Measurements from ENCODE around the gene GCNT1. TPM values are rescaled to one million over a fixed set of nuclear protein-coding genes. Genes with fewer than 3 reads are reported as not detected.

The GCNT1 gene
- total RNA-seq, 1 experiment from 2014 or later: 15.3 TPM

GRCh38 chr9:76500061-76500460, 41.1 kb downstream of the GCNT1 start:
- Histone ChIP-seq H3K9me2 (ENCODE audit: insufficient read depth) (no peaks in the 10 kb centered on the region), H3K79me2 (ENCODE audit: low read depth) (no peaks in the 10 kb centered on the region), H3K27ac (no peak overlapping the region), H3K27me3 (ENCODE audit: insufficient read depth, low read depth) (no peaks in the 10 kb centered on the region), H3F3A (ENCODE audit: insufficient read depth, low read depth) (no peaks in the 10 kb centered on the region), H4K20me1 (ENCODE audit: insufficient read depth) (no peaks in the 10 kb centered on the region), H3K9me3 (ENCODE audit: insufficient read depth, low read depth) (no peaks in the 10 kb centered on the region), H3K4me1 (replicated peaks; ENCODE audit: insufficient read depth) (no peaks in the 10 kb centered on the region), H3K36me3 (ENCODE audit: low read depth) (0 out of 2 replicates have a peak, but pooled peaks cover 2% of the 10 kb centered on the region), H2AFZ (no peak overlapping the region), H3K4me2 (no peak overlapping the region), H3K4me3 (no peak overlapping the region)
- intact Hi-C loops (cut with micrococcal nuclease; ENCODE audit: unreplicated experiment): no loop called here
- DNase-seq: no peak
- ChIA-PET CTCF (no interaction called here), POLR2A (ENCODE audit: unreplicated experiment) (interaction anchor here (0.6 kb wide), 1 partner anchor 1514 kb away, joined by 6 read pairs; no protein-coding TSS in a partner anchor)
- no peak for TF ChIP-seq EZH2 (IDR thresholded peaks at IDR 0.05; ENCODE audit: low read depth)
- no peak for TF ChIP-seq CTCF (conservative IDR thresholded peaks at IDR 0.05)
- BruUV-seq (replicated peaks): no TSS peak

DNA sequence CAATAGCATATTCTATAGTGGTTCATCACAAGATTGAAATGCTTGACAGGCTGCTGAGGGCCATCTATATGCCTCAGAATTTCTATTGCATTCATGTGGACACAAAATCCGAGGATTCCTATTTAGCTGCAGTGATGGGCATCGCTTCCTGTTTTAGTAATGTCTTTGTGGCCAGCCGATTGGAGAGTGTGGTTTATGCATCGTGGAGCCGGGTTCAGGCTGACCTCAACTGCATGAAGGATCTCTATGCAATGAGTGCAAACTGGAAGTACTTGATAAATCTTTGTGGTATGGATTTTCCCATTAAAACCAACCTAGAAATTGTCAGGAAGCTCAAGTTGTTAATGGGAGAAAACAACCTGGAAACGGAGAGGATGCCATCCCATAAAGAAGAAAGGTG, 43.8 kb downstream of the GCNT1 start:
- ChIA-PET POLR2A (ENCODE audit: unreplicated experiment) (no interaction called here), CTCF (no interaction called here)
- H3K36me3 ChIP-seq (ENCODE audit: low read depth): 0 out of 2 replicates have a peak, but pooled peaks cover 2% of the 10 kb centered on the region
- DNase-seq: no peak
- TF ChIP-seq CTCF (conservative IDR thresholded peaks at IDR 0.05) (no peak), EZH2 (IDR thresholded peaks at IDR 0.05; ENCODE audit: low read depth) (no peak)
- intact Hi-C loops (cut with micrococcal nuclease; ENCODE audit: unreplicated experiment): no loop called here
- no peaks in the 10 kb centered on the region for H3K9me2 ChIP-seq (ENCODE audit: insufficient read depth)
- H3K79me2 ChIP-seq (ENCODE audit: low read depth): no peaks in the 10 kb centered on the region
- no TSS peak for BruUV-seq (replicated peaks)
- no peak overlapping the region for H2AFZ ChIP-seq
- H3K4me1 ChIP-seq (replicated peaks; ENCODE audit: insufficient read depth): no peaks in the 10 kb centered on the region
- H3K27ac ChIP-seq: no peak overlapping the region
- H3K4me3 ChIP-seq: no peak overlapping the region
- H3F3A ChIP-seq (ENCODE audit: insufficient read depth, low read depth): no peaks in the 10 kb centered on the region
- no peaks in the 10 kb centered on the region for H4K20me1 ChIP-seq (ENCODE audit: insufficient read depth)
- no peak overlapping the region for H3K4me2 ChIP-seq
- no peaks in the 10 kb centered on the region for H3K27me3 ChIP-seq (ENCODE audit: insufficient read depth, low read depth)
- no peaks in the 10 kb centered on the region for H3K9me3 ChIP-seq (ENCODE audit: insufficient read depth, low read depth)

DNA sequence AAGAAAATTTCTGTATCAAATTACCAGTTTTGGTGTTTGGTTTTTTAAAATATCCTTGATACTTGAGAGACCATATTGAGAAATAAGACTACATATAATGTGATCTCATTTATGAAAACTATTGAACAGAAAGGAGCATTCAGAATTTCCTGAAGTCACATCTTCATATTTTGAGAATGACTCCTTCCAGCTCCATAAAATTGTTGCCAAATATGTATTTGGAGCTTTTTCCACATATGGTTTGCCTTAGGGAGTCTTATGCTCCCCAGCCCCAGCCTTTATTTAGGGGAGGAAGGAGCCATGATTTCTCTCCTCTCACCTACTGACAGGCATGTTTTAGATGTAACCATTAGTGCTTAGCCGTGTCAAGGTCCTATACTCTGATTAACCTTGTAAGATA, 51.1 kb downstream of the GCNT1 start:
- intact Hi-C loops (cut with micrococcal nuclease; ENCODE audit: unreplicated experiment): no loop called here
- Histone ChIP-seq H3K4me3 (no peak overlapping the region), H3K4me1 (replicated peaks; ENCODE audit: insufficient read depth) (0 out of 2 replicates have a peak, but pooled peaks cover 3% of the 10 kb centered on the region), H2AFZ (no peak overlapping the region), H3K4me2 (no peak overlapping the region), H3K79me2 (ENCODE audit: low read depth) (no peaks in the 10 kb centered on the region), H3K27me3 (ENCODE audit: insufficient read depth, low read depth) (no peaks in the 10 kb centered on the region), H3K9me2 (ENCODE audit: insufficient read depth) (no peaks in the 10 kb centered on the region), H3F3A (ENCODE audit: insufficient read depth, low read depth) (no peaks in the 10 kb centered on the region), H4K20me1 (ENCODE audit: insufficient read depth) (no peaks in the 10 kb centered on the region), H3K9me3 (ENCODE audit: insufficient read depth, low read depth) (no peaks in the 10 kb centered on the region), H3K27ac (no peak overlapping the region), H3K36me3 (ENCODE audit: low read depth) (no peaks in the 10 kb centered on the region)
- ChIA-PET POLR2A (ENCODE audit: unreplicated experiment) (interaction anchor here (0.7 kb wide), 1 partner anchor 29 kb away, joined by 4 read pairs; no protein-coding TSS in a partner anchor), CTCF (no interaction called here)
- DNase-seq: no peak
- no TSS peak for BruUV-seq (replicated peaks)
- TF ChIP-seq EZH2 (IDR thresholded peaks at IDR 0.05; ENCODE audit: low read depth): no peak

GRCh38 chr9:76510446-76510845, 51.5 kb downstream of the GCNT1 start:
- no peaks in the 10 kb centered on the region for H3K79me2 ChIP-seq (ENCODE audit: low read depth)
- POLR2A ChIA-PET (ENCODE audit: unreplicated experiment): interaction anchor here (0.7 kb wide), 1 partner anchor 29 kb away, joined by 4 read pairs; no protein-coding TSS in a partner anchor
- no peak overlapping the region for H3K27ac ChIP-seq
- H3K4me3 ChIP-seq: no peak overlapping the region
- H3K4me1 ChIP-seq (replicated peaks; ENCODE audit: insufficient read depth): 0 out of 2 replicates have a peak, but pooled peaks cover 3% of the 10 kb centered on the region
- no peaks in the 10 kb centered on the region for H3K27me3 ChIP-seq (ENCODE audit: insufficient read depth, low read depth)
- TF ChIP-seq CTCF (conservative IDR thresholded peaks at IDR 0.05): no peak
- TF ChIP-seq EZH2 (IDR thresholded peaks at IDR 0.05; ENCODE audit: low read depth): no peak
- H2AFZ ChIP-seq: no peak overlapping the region
- no TSS peak for BruUV-seq (replicated peaks)
- H3K4me2 ChIP-seq: no peak overlapping the region
- no peaks in the 10 kb centered on the region for H3F3A ChIP-seq (ENCODE audit: insufficient read depth, low read depth)
- DNase-seq: no peak
- CTCF ChIA-PET: no interaction called here
- no peaks in the 10 kb centered on the region for H4K20me1 ChIP-seq (ENCODE audit: insufficient read depth)
- H3K36me3 ChIP-seq (ENCODE audit: low read depth): no peaks in the 10 kb centered on the region
- no peaks in the 10 kb centered on the region for H3K9me2 ChIP-seq (ENCODE audit: insufficient read depth)
- H3K9me3 ChIP-seq (ENCODE audit: insufficient read depth, low read depth): no peaks in the 10 kb centered on the region
- intact Hi-C loops (cut with micrococcal nuclease; ENCODE audit: unreplicated experiment): no loop called here

Data from PC-9 (cell line).